HL-60 (cell line): Measurements from ENCODE around the gene ESCO1.

Experiments used
- CTCF ChIP-seq: IDR thresholded peaks from one replicate; pipeline ENCODE4 v1.5.1; 2011; ENCODE audit warnings: low read length, control low read depth, inconsistent platforms; ENCODE audit not compliant: insufficient read depth
- GABPA ChIP-seq: IDR thresholded peaks from 2 replicates; pipeline ENCODE4 v1.6.1; 2012; ENCODE audit warnings: low read depth
- POLR2AphosphoS5 ChIP-seq: IDR thresholded peaks from 2 replicates; pipeline ENCODE4 v1.6.1; 2012; ENCODE audit warnings: low read depth

DNA sequence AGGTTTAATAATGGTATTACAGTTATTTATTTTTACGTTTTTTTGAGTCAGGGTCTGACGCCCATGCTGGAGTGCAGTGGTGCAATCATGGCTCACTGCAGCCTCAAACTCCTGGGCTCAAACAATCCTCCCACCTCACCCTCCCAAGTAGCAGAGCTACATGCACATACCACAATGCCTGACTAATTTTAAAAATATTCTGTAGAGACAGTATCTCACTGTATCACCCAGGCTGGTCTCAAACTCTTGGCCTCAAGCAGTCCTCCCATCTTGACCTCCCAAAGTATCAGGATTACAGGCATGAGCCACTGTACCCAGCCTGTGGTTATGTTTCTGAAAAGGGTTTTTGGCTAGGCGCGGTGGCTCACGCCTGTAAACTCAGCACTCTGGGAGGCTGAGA, 120.8 kb downstream of the ESCO1 start:
- TF ChIP-seq CTCF = no peak
- TF ChIP-seq POLR2AphosphoS5 = no peak
- TF ChIP-seq GABPA = no peak
